Activated B cell treated with CpG ODN at 0.5 μM for 24 hours (primary cell): ENCODE results near the gene NGB. TPM values are rescaled to one million over a fixed set of nuclear protein-coding genes. Genes with fewer than 3 reads are reported as not detected.

ENCODE experiments used
- ATAC-seq: fragments of 200-7000 bp; cut with Tn5 transposase; one replicate; pipeline ENCODE4 v1.10.0; 2021; ENCODE audit warnings: low read depth, mild to moderate bottlenecking, moderate library complexity
- CTCF ChIA-PET: fragments of 350-600 bp; sonication (Branson Sonifier 250); formaldehyde crosslinking; loops from one replicate; lab custom pipeline; 2021; ENCODE audit warnings: antibody characterized with exemption; lab: Charles Lee
- POLR2A ChIA-PET: fragments of 350-600 bp; sonication (Branson Sonifier 250); formaldehyde crosslinking; loops from one replicate; lab custom pipeline; 2021; ENCODE audit warnings: antibody characterized with exemption; lab: Charles Lee
- DNase-seq: peaks from one replicate; pipeline ENCODE4 v3.0.0; 2022
- H3K27ac Mint-ChIP-seq: one replicate; pipeline ENCODE4 v1.8.0; 2020; ENCODE audit warnings: mixed read lengths
- H3K27me3 Mint-ChIP-seq: one replicate; pipeline ENCODE4 v1.8.0; 2021; ENCODE audit warnings: mixed read lengths
- H3K36me3 Mint-ChIP-seq: one replicate; pipeline ENCODE4 v1.8.0; 2021; ENCODE audit warnings: low read depth, mixed read lengths
- H3K4me1 Mint-ChIP-seq: one replicate; pipeline ENCODE4 v1.8.0; 2021; ENCODE audit warnings: mixed read lengths
- H3K4me3 Mint-ChIP-seq: one replicate; pipeline ENCODE4 v1.8.0; 2020; ENCODE audit warnings: mild to moderate bottlenecking, mixed read lengths
- H3K9me3 Mint-ChIP-seq: one replicate; pipeline ENCODE4 v1.8.0; 2020; ENCODE audit warnings: mixed read lengths
- intact Hi-C: fragments of 100-400 bp; cut with micrococcal nuclease; formaldehyde crosslinking; loops from one replicate; pipeline ENCODE4 v1.15.1; 2024
- total RNA-seq: library from RNA; stranded (reverse); gene quantifications from 2 replicates; pipeline ENCODE4 v1.2.3, GENCODE V29; 2022
- TF ChIP-seq, protein P1 (sequence below): fragments of 200-600 bp; IDR thresholded peaks from one replicate; pipeline ENCODE4 v1.8.0; 2022; ENCODE audit warnings: antibody characterized with exemption, mild to moderate bottlenecking

NGB gene
- total RNA-seq, 1 donor from 2014 or later: not detected

GRCh38 chr14:77251870-77252269 lies 19.1 kb downstream of the NGB start:
- no peaks in the 10 kb centered on the region for H3K27me3 Mint-ChIP-seq
- TF ChIP-seq, protein P1, sequence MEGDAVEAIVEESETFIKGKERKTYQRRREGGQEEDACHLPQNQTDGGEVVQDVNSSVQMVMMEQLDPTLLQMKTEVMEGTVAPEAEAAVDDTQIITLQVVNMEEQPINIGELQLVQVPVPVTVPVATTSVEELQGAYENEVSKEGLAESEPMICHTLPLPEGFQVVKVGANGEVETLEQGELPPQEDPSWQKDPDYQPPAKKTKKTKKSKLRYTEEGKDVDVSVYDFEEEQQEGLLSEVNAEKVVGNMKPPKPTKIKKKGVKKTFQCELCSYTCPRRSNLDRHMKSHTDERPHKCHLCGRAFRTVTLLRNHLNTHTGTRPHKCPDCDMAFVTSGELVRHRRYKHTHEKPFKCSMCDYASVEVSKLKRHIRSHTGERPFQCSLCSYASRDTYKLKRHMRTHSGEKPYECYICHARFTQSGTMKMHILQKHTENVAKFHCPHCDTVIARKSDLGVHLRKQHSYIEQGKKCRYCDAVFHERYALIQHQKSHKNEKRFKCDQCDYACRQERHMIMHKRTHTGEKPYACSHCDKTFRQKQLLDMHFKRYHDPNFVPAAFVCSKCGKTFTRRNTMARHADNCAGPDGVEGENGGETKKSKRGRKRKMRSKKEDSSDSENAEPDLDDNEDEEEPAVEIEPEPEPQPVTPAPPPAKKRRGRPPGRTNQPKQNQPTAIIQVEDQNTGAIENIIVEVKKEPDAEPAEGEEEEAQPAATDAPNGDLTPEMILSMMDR: no peak
- ChIA-PET POLR2A (no interaction called here), CTCF (no interaction called here)
- ATAC-seq: no peak
- no peaks in the 10 kb centered on the region for H3K9me3 Mint-ChIP-seq
- no peaks in the 10 kb centered on the region for H3K4me1 Mint-ChIP-seq
- H3K36me3 Mint-ChIP-seq: no peaks in the 10 kb centered on the region
- H3K27ac Mint-ChIP-seq: no peak overlapping the region
- no peak for DNase-seq
- intact Hi-C loops: no loop called here
- no peak overlapping the region for H3K4me3 Mint-ChIP-seq

GRCh38 chr14:77250927-77251326 lies 20.1 kb downstream of the NGB start:
- DNase-seq (no peak), ATAC-seq (no peak)
- intact Hi-C loops: no loop called here
- Mint-ChIP-seq H3K27ac (no peak overlapping the region), H3K27me3 (no peaks in the 10 kb centered on the region), H3K4me3 (no peak overlapping the region), H3K4me1 (no peaks in the 10 kb centered on the region), H3K36me3 (no peaks in the 10 kb centered on the region), H3K9me3 (no peaks in the 10 kb centered on the region)
- CTCF ChIA-PET: no interaction called here
- POLR2A ChIA-PET: no interaction called here
- TF ChIP-seq, protein P1: no peak

DNA sequence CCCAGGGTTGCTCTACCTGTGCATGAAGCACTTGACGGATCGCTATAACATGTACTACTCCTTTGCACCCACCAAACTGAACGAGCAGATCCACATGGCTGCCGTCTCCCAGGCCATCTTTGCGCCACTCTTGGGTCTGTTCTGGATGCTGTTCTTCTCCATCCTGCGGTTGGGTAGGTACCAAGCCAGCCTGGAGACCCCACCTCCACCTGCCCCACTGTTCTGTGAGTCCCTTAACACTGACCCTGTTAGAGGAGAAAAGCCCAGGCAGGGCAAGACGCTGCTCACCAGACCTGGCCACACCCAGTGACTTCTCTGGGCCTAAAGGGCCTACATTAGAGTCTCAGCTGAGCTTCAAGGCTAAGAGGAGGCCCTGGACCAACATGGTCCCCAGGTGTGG lies 21.7 kb downstream of the NGB start:
- H3K4me3 Mint-ChIP-seq: no peak overlapping the region
- ChIA-PET CTCF (no interaction called here), POLR2A (no interaction called here)
- no peaks in the 10 kb centered on the region for H3K36me3 Mint-ChIP-seq
- ATAC-seq (no peak), DNase-seq (no peak)
- H3K27ac Mint-ChIP-seq: no peak overlapping the region
- H3K4me1 Mint-ChIP-seq: peaks cover 9% of the 10 kb centered on the region
- H3K27me3 Mint-ChIP-seq: no peaks in the 10 kb centered on the region
- intact Hi-C loops: no loop called here
- no peaks in the 10 kb centered on the region for H3K9me3 Mint-ChIP-seq
- TF ChIP-seq, protein P1: no peak

DNA sequence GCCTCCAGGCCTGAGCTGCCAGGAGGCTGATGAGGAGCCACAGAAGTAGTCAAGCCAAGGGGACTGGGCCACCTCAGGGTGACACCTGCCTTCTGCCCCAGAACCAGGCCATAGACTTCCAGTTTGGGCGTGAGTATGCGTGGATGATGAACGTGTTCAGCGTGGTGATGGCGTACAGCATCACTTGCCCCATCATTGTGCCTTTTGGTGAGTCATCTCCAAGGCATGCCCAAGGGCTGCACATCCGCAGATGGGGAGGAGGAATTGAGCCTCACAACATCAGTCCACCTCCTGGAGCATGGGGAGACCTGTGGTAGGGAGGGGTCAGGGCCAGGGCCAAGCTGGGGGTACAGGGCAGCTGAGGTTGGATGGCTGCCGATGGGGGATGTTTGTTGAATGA lies 22.3 kb downstream of the NGB start:
- Mint-ChIP-seq H3K4me1 (peaks cover 15% of the 10 kb centered on the region), H3K27me3 (no peaks in the 10 kb centered on the region), H3K36me3 (no peaks in the 10 kb centered on the region), H3K27ac (no peak overlapping the region), H3K9me3 (no peaks in the 10 kb centered on the region), H3K4me3 (no peak overlapping the region)
- ATAC-seq (no peak), DNase-seq (no peak)
- TF ChIP-seq, protein P1: no peak
- ChIA-PET POLR2A (no interaction called here), CTCF (no interaction called here)
- intact Hi-C loops: no loop called here

GRCh38 chr14:77246784-77247183 lies 24.2 kb downstream of the NGB start:
- ATAC-seq: no peak
- Mint-ChIP-seq H3K4me3 (no peak overlapping the region), H3K36me3 (no peaks in the 10 kb centered on the region), H3K27me3 (no peaks in the 10 kb centered on the region), H3K9me3 (no peaks in the 10 kb centered on the region), H3K4me1 (peaks cover 34% of the 10 kb centered on the region), H3K27ac (no peak overlapping the region)
- ChIA-PET CTCF (no interaction called here), POLR2A (no interaction called here)
- intact Hi-C loops: no loop called here
- TF ChIP-seq, protein P1: no peak
- no peak for DNase-seq
